ENCODE measurements around the gene KSR1. TPM values are rescaled to one million over a fixed set of nuclear protein-coding genes. Genes with fewer than 3 reads are reported as not detected.

KSR1 gene
- total RNA-seq, 2 donors from 2014 or later, result 33.7 to 46.3 TPM

- Histone ChIP-seq H3K4me3 (ENCODE audit: low read length) (no peak overlapping the region), H3K9me3 (ENCODE audit: control insufficient read depth, low read length) (no peaks in the 10 kb centered on the region), H3K36me3 (ENCODE audit: control insufficient read depth, insufficient read depth, low read length) (peaks cover 17% of the 10 kb centered on the region), H3K4me1 (ENCODE audit: control insufficient read depth, insufficient read depth, low read length) (no peaks in the 10 kb centered on the region), H3K9ac (ENCODE audit: extremely low read depth, low read length, poor library complexity, severe bottlenecking) (peak overlapping the region; percentile 20), H3K27me3 (ENCODE audit: control insufficient read depth, insufficient read depth, low read length, poor library complexity, severe bottlenecking) (no peaks in the 10 kb centered on the region), H3K27ac (ENCODE audit: low read depth, low read length) (no peak overlapping the region)
- 94 to 97% methylated on average over 17 to 22 of the region's 22 CpGs for WGBS, 2 experiments (ENCODE audit: insufficient coverage in 1 of 2, insufficient read length in 1 of 2)
- Mint-ChIP-seq H3K9me3 (no peaks in the 10 kb centered on the region), H3K4me3 (no peak overlapping the region), H3K27ac (peak overlapping the region; percentile 26), H3K27me3 (ENCODE audit: insufficient read depth) (no peaks in the 10 kb centered on the region), H3K36me3 (ENCODE audit: low read depth) (peaks cover 48% of the 10 kb centered on the region), H3K4me1 (peaks cover 4% of the 10 kb centered on the region)
- no peak for DNase-seq
- no peak for TF ChIP-seq CTCF (conservative IDR thresholded peaks at IDR 0.05)
Measured at GRCh38 chr17:27603880-27604794, 147.9 kb downstream of the KSR1 start.

- Mint-ChIP-seq H3K4me3 (no peak overlapping the region), H3K27me3 (ENCODE audit: insufficient read depth) (no peaks in the 10 kb centered on the region), H3K4me1 (peaks cover 4% of the 10 kb centered on the region), H3K27ac (no peak overlapping the region), H3K36me3 (ENCODE audit: low read depth) (peaks cover 55% of the 10 kb centered on the region), H3K9me3 (no peaks in the 10 kb centered on the region)
- no peak for DNase-seq
- no peaks in the 10 kb centered on the region for H3K27me3 ChIP-seq (ENCODE audit: control insufficient read depth, insufficient read depth, low read length, poor library complexity, severe bottlenecking)
- TF ChIP-seq CTCF (conservative IDR thresholded peaks at IDR 0.05), result no peak
- no peak overlapping the region for H3K27ac ChIP-seq (ENCODE audit: low read depth, low read length)
- H3K4me1 ChIP-seq (ENCODE audit: control insufficient read depth, insufficient read depth, low read length), result no peaks in the 10 kb centered on the region
- no peak overlapping the region for H3K9ac ChIP-seq (ENCODE audit: extremely low read depth, low read length, poor library complexity, severe bottlenecking)
- no peaks in the 10 kb centered on the region for H3K9me3 ChIP-seq (ENCODE audit: control insufficient read depth, low read length)
- no peak overlapping the region for H3K4me3 ChIP-seq (ENCODE audit: low read length)
- WGBS, 2 experiments (ENCODE audit: insufficient coverage in 1 of 2, insufficient read length in 1 of 2), result 95% methylated on average over 20 to 25 of the region's 25 CpGs
- H3K36me3 ChIP-seq (ENCODE audit: control insufficient read depth, insufficient read depth, low read length), result peaks cover 17% of the 10 kb centered on the region
Measured at GRCh38 chr17:27605409-27605808, 149.2 kb downstream of the KSR1 start.

- Histone ChIP-seq H3K36me3 (ENCODE audit: control insufficient read depth, insufficient read depth, low read length) (peaks cover 24% of the 10 kb centered on the region), H3K4me3 (ENCODE audit: low read length) (no peak overlapping the region), H3K9ac (ENCODE audit: extremely low read depth, low read length, poor library complexity, severe bottlenecking) (no peak overlapping the region), H3K27me3 (ENCODE audit: control insufficient read depth, insufficient read depth, low read length, poor library complexity, severe bottlenecking) (no peaks in the 10 kb centered on the region), H3K9me3 (ENCODE audit: control insufficient read depth, low read length) (no peaks in the 10 kb centered on the region), H3K27ac (ENCODE audit: low read depth, low read length) (no peak overlapping the region), H3K4me1 (ENCODE audit: control insufficient read depth, insufficient read depth, low read length) (no peaks in the 10 kb centered on the region)
- Mint-ChIP-seq H3K4me1 (peaks cover 4% of the 10 kb centered on the region), H3K9me3 (no peaks in the 10 kb centered on the region), H3K27me3 (ENCODE audit: insufficient read depth) (no peaks in the 10 kb centered on the region), H3K27ac (peak overlapping the region; percentile 44), H3K4me3 (no peak overlapping the region), H3K36me3 (ENCODE audit: low read depth) (peaks cover 54% of the 10 kb centered on the region)
- DNase-seq, result no peak
- TF ChIP-seq CTCF (conservative IDR thresholded peaks at IDR 0.05), result no peak
- WGBS, 2 experiments (ENCODE audit: insufficient coverage in 1 of 2, insufficient read length in 1 of 2), result 88 to 90% methylated on average over 8 to 16 of the region's 16 CpGs
Measured at GRCh38 chr17:27607521-27608091, 151.4 kb downstream of the KSR1 start.
